ENCODE data around the gene PDE6A.

Gene PDE6A

GRCh38 chr5:149854866-149855265, 89.7 kb downstream of the PDE6A start:
- no peaks in the 10 kb centered on the region for H3K27me3 ChIP-seq (replicated peaks)
- no peak overlapping the region for H3K4me3 ChIP-seq (ENCODE audit: low read depth, low read length)
- no peak for DNase-seq
- no peak overlapping the region for H3K27ac ChIP-seq
- H3K36me3 ChIP-seq (replicated peaks), result no peaks in the 10 kb centered on the region
- TF ChIP-seq CTCF (IDR thresholded peaks at IDR 0.05; ENCODE audit: low read depth, low read length, missing control alignments), result no peak
- in situ Hi-C loops (cut with HindIII; ENCODE audit: low pct_ligation_motif_present, low sequenced_read_pairs), result no loop called here

GRCh38 chr5:149853701-149854100, 90.9 kb downstream of the PDE6A start:
- Histone ChIP-seq H3K27me3 (replicated peaks) (no peaks in the 10 kb centered on the region), H3K36me3 (replicated peaks) (no peaks in the 10 kb centered on the region), H3K4me3 (ENCODE audit: low read depth, low read length) (no peak overlapping the region), H3K27ac (no peak overlapping the region)
- TF ChIP-seq CTCF (IDR thresholded peaks at IDR 0.05; ENCODE audit: low read depth, low read length, missing control alignments), result no peak
- in situ Hi-C loops (cut with HindIII; ENCODE audit: low pct_ligation_motif_present, low sequenced_read_pairs), result no loop called here
- DNase-seq, result no peak

GRCh38 chr5:149853331-149853648, 91.3 kb downstream of the PDE6A start:
- no peak overlapping the region for H3K4me3 ChIP-seq (ENCODE audit: low read depth, low read length)
- TF ChIP-seq CTCF (IDR thresholded peaks at IDR 0.05; ENCODE audit: low read depth, low read length, missing control alignments), result no peak
- no peaks in the 10 kb centered on the region for H3K27me3 ChIP-seq (replicated peaks)
- no peak overlapping the region for H3K27ac ChIP-seq
- DNase-seq, result no peak
- H3K36me3 ChIP-seq (replicated peaks), result no peaks in the 10 kb centered on the region
- in situ Hi-C loops (cut with HindIII; ENCODE audit: low pct_ligation_motif_present, low sequenced_read_pairs), result no loop called here

GRCh38 chr5:149852641-149853330, 91.8 kb downstream of the PDE6A start:
- no peaks in the 10 kb centered on the region for H3K27me3 ChIP-seq (replicated peaks)
- TF ChIP-seq CTCF (IDR thresholded peaks at IDR 0.05; ENCODE audit: low read depth, low read length, missing control alignments), result peak; percentile 97
- no peaks in the 10 kb centered on the region for H3K36me3 ChIP-seq (replicated peaks)
- H3K27ac ChIP-seq, result no peak overlapping the region
- no peak overlapping the region for H3K4me3 ChIP-seq (ENCODE audit: low read depth, low read length)
- DNase-seq, result peak; percentile 73
- in situ Hi-C loops (cut with HindIII; ENCODE audit: low pct_ligation_motif_present, low sequenced_read_pairs), result no loop called here

GRCh38 chr5:149851211-149851610, 93.4 kb downstream of the PDE6A start:
- DNase-seq, result no peak
- in situ Hi-C loops (cut with HindIII; ENCODE audit: low pct_ligation_motif_present, low sequenced_read_pairs), result no loop called here
- no peaks in the 10 kb centered on the region for H3K36me3 ChIP-seq (replicated peaks)
- H3K27ac ChIP-seq, result no peak overlapping the region
- no peak overlapping the region for H3K4me3 ChIP-seq (ENCODE audit: low read depth, low read length)
- TF ChIP-seq CTCF (IDR thresholded peaks at IDR 0.05; ENCODE audit: low read depth, low read length, missing control alignments), result no peak
- H3K27me3 ChIP-seq (replicated peaks), result no peaks in the 10 kb centered on the region

Measured in brain microvascular endothelial cell (primary cell).